ENCODE data around the gene TLR4. TPM values are rescaled to one million over a fixed set of nuclear protein-coding genes. Genes with fewer than 3 reads are reported as not detected.

Gene TLR4
- total RNA-seq, 3 donors from 2014 or later: 23.0 to 71.2 (median 31.1) TPM

- TF ChIP-seq POLR2A (IDR thresholded peaks at IDR 0.05) (no peak), POLR2AphosphoS5 (IDR thresholded peaks at IDR 0.05) (no peak)
- H3K9me3 ChIP-seq: no peaks in the 10 kb centered on the region
- no peaks in the 10 kb centered on the region for H3K4me1 ChIP-seq
- H3K27ac ChIP-seq: no peak overlapping the region
- no peaks in the 10 kb centered on the region for H3K36me3 ChIP-seq
- no peaks in the 10 kb centered on the region for H3K27me3 ChIP-seq
- DNase-seq (ENCODE audit: low spot score in 2 of 2): no peak
- no peak overlapping the region for H3K4me3 ChIP-seq
- intact Hi-C loops (cut with DNase I; ENCODE audit: low total_unique reads): no loop called here
Observed at GRCh38 chr9:117697046-117697445, 7.2 kb upstream of the TLR4 start.

DNA sequence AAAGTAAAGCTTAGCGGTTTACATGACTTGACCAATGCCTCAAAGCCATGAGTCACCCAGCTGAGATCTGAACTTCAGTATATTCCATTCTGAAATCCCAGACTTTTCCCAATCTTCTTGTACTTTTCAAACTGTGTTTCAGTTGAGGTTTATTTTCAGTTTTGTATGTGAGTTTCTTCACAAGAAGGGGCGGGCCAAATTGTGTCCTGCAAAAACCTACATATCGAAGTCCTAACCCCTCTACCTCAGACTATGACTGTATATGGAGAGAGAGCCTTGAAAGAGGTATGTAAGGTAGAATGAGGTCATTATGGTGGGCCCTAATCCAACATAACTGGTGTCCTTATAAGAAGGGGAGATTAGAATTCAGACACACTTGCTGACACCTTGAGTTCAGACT is 666 bp upstream of the TLR4 start:
- Histone ChIP-seq H3K36me3 (no peaks in the 10 kb centered on the region), H3K4me3 (peak overlapping the region; percentile 43 to 69 (median 52)), H3K27me3 (no peaks in the 10 kb centered on the region), H3K9me3 (no peaks in the 10 kb centered on the region), H3K4me1 (peaks cover 0 to 3% of the 10 kb centered on the region in 2 donors), H3K27ac (peak overlapping the region; percentile 81 to 92)
- TF ChIP-seq POLR2A (IDR thresholded peaks at IDR 0.05): no peak
- no peak for TF ChIP-seq POLR2AphosphoS5 (IDR thresholded peaks at IDR 0.05)
- no peak for TF ChIP-seq CTCF (IDR thresholded peaks at IDR 0.05)
- DNase-seq (ENCODE audit: low spot score in 2 of 2): no peak
- intact Hi-C loops (cut with DNase I; ENCODE audit: low total_unique reads): no loop called here

DNA sequence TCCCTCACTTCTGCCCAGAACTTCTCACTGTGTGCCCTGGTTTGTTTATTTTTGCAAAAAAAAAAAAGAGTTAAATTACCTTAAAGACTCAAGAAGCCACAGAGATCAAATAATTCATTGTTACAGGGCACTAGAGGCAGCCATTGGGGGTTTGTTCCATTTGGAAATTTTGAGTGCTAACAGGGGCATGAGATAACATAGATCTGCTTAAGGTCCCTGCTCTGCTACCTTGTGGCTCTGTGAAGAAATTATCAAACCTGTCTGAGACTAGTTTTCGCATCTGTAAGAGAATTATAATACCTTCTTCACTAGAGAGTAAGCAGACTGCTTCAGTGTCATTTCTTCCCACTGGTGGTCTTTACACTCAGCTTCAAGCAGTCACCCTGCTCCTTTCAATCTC is 394 bp downstream of the TLR4 start:
- no peaks in the 10 kb centered on the region for H3K36me3 ChIP-seq
- H3K4me3 ChIP-seq: peak overlapping the region; percentile 43 to 69 (median 52)
- intact Hi-C loops (cut with DNase I; ENCODE audit: low total_unique reads): loop anchor here (2.0 kb wide), 1 partner anchor 26 kb away; no protein-coding TSS in a partner anchor
- H3K9me3 ChIP-seq: no peaks in the 10 kb centered on the region
- H3K27me3 ChIP-seq: no peaks in the 10 kb centered on the region
- H3K4me1 ChIP-seq: peaks cover 0 to 3% of the 10 kb centered on the region in 2 donors
- DNase-seq (ENCODE audit: low spot score in 2 of 2): no peak
- H3K27ac ChIP-seq: peak overlapping the region; percentile 81 to 92
- TF ChIP-seq CTCF (IDR thresholded peaks at IDR 0.05) (no peak), POLR2A (IDR thresholded peaks at IDR 0.05) (no peak), POLR2AphosphoS5 (IDR thresholded peaks at IDR 0.05) (no peak)

DNA sequence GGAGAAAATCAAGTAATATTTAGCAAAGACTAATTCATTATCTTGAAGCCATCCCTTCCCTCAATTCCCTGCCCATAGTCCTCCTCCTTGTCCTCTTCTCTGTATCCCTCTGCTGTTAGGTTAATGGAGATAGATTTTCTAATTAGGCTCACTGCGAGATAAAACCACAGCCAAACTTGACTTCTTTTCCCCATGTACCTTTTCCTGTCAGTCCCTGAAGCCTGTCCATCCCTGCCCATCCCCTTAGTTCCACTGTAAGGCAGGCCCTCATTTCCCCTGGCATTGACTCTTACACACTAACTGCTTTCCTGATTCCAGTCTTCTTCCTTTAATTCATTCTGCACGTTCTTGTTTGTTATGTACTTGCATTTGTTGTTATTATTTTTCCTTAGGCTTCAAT is 1.2 kb downstream of the TLR4 start:
- Histone ChIP-seq H3K9me3 (no peaks in the 10 kb centered on the region), H3K4me3 (peak overlapping the region; percentile 43 to 69 (median 52)), H3K4me1 (peaks cover 0 to 3% of the 10 kb centered on the region in 2 donors), H3K27ac (peak overlapping the region; percentile 43 to 81), H3K36me3 (no peaks in the 10 kb centered on the region), H3K27me3 (no peaks in the 10 kb centered on the region)
- intact Hi-C loops (cut with DNase I; ENCODE audit: low total_unique reads): loop anchor here (2.0 kb wide), 1 partner anchor 25 kb away; no protein-coding TSS in a partner anchor
- DNase-seq (ENCODE audit: low spot score in 2 of 2): no peak
- TF ChIP-seq POLR2A (IDR thresholded peaks at IDR 0.05): no peak
- no peak for TF ChIP-seq CTCF (IDR thresholded peaks at IDR 0.05)
- TF ChIP-seq POLR2AphosphoS5 (IDR thresholded peaks at IDR 0.05): no peak

GRCh38 chr9:117706421-117707116 is 2.4 kb downstream of the TLR4 start:
- Histone ChIP-seq H3K4me1 (peaks cover 0 to 3% of the 10 kb centered on the region in 2 donors), H3K27me3 (no peaks in the 10 kb centered on the region), H3K36me3 (no peaks in the 10 kb centered on the region), H3K4me3 (peak overlapping the region; percentile 6 to 69 (median 52)), H3K27ac (no peak overlapping the region), H3K9me3 (no peaks in the 10 kb centered on the region)
- no peak for DNase-seq (ENCODE audit: low spot score in 2 of 2)
- TF ChIP-seq POLR2AphosphoS5 (IDR thresholded peaks at IDR 0.05): no peak
- no peak for TF ChIP-seq CTCF (IDR thresholded peaks at IDR 0.05)
- no peak for TF ChIP-seq POLR2A (IDR thresholded peaks at IDR 0.05)
- intact Hi-C loops (cut with DNase I; ENCODE audit: low total_unique reads): no loop called here
